ENCODE results near the gene CBX5. TPM values are rescaled to one million over a fixed set of nuclear protein-coding genes. Genes with fewer than 3 reads are reported as not detected.
A peak's percentile ranks its signal among the peaks of the same experiment; 100 is the strongest.

Gene CBX5
- total and polyA plus RNA-seq, 9 of the 15 experiments (the other 6 are each of a cell fraction or from before 2014, with no cell fraction given): 32.6 to 102 (median 59.2) TPM

- TF ChIP-seq NFXL1 (CRISPR knock-in tag; IDR thresholded peaks at IDR 0.05): no peak
- peak; percentile 16 for TF ChIP-seq TBP (optimal IDR thresholded peaks at IDR 0.05; ENCODE audit: low read depth, low read length)
- TF ChIP-seq ZKSCAN1 (IDR thresholded peaks at IDR 0.05; ENCODE audit: low read depth, low read length): no peak
- no peak for TF ChIP-seq BRF2 (IDR thresholded peaks at IDR 0.05; ENCODE audit: borderline replicate concordance, insufficient read depth, insufficient read length)
- no peak for TF ChIP-seq PBX2 (CRISPR knock-in tag; IDR thresholded peaks at IDR 0.05; ENCODE audit: low read depth)
- TF ChIP-seq PBX2 (tag; conservative IDR thresholded peaks at IDR 0.05; ENCODE audit: low read depth): 0 out of 2 replicates have a peak, but pooled peaks have one; percentile 5
- TF ChIP-seq IRF2 (CRISPR knock-in tag; IDR thresholded peaks at IDR 0.05): no peak
- no peak for TF ChIP-seq ZKSCAN3 (CRISPR knock-in tag; IDR thresholded peaks at IDR 0.05)
- TF ChIP-seq RERE (CRISPR knock-in tag; IDR thresholded peaks at IDR 0.05; ENCODE audit: borderline replicate concordance): no peak
- no peak for TF ChIP-seq NFE2 (IDR thresholded peaks at IDR 0.05; ENCODE audit: low read depth)
- TF ChIP-seq, protein P1, sequence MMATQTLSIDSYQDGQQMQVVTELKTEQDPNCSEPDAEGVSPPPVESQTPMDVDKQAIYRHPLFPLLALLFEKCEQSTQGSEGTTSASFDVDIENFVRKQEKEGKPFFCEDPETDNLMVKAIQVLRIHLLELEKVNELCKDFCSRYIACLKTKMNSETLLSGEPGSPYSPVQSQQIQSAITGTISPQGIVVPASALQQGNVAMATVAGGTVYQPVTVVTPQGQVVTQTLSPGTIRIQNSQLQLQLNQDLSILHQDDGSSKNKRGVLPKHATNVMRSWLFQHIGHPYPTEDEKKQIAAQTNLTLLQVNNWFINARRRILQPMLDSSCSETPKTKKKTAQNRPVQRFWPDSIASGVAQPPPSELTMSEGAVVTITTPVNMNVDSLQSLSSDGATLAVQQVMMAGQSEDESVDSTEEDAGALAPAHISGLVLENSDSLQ (IDR thresholded peaks at IDR 0.05): peak; percentile 79
- 0 out of 2 replicates have a peak, but pooled peaks have one; percentile 5 for TF ChIP-seq TEAD4 (IDR thresholded peaks at IDR 0.05; ENCODE audit: low read length)
- TF ChIP-seq TEAD4 (CRISPR knock-in tag; IDR thresholded peaks at IDR 0.05; ENCODE audit: borderline replicate concordance): no peak
- no peak for TF ChIP-seq ZNF134 (CRISPR knock-in tag; conservative IDR thresholded peaks at IDR 0.05)
Measured at GRCh38 chr12:54195080-54195736, 84.7 kb downstream of the CBX5 start (continued).
